HEK293 (cell line): ENCODE data around the gene USP2.

Experiments used
- CTCF ChIA-PET: fragments of 350-600 bp; formaldehyde crosslinking; extraction: SDS; loops from one replicate; lab custom pipeline; 2021; ENCODE audit warnings: antibody characterized with exemption; lab: Yijun Ruan, JAX
- POLR2A ChIA-PET: fragments of 300-600 bp; formaldehyde crosslinking; extraction: SDS; loops from one replicate; lab custom pipeline; 2020; ENCODE audit warnings: antibody characterized with exemption, inconsistent platforms; lab: Yijun Ruan, JAX
- H3K27ac ChIP-seq: fragments of 200-500 bp; sonication (Bioruptor generic); 2 replicates; pipeline ENCODE4 v1.5.1; 2014; ENCODE audit warnings: low read depth, low read length, control low read depth, inconsistent platforms; ENCODE audit errors: extremely low read depth
- H3K36me3 ChIP-seq, 2 experiments: fragments of 200-500 bp in 1 of 2; sonication (Bioruptor generic) in 1 of 2; 1 replicate in 1 of 2; 2 replicates in 1 of 2; pipeline ENCODE4 v1.5.1; 2014 to 2017; ENCODE audit warnings: inconsistent platforms in 2 of 2, low read length in 2 of 2; ENCODE audit not compliant: control insufficient read depth in 2 of 2, insufficient read depth in 1 of 2
- H3K4me1 ChIP-seq: fragments of 200-500 bp; sonication (Bioruptor generic); 2 replicates; pipeline ENCODE4 v1.5.1; 2014; ENCODE audit warnings: mild to moderate bottlenecking, low read length, inconsistent platforms; ENCODE audit not compliant: control insufficient read depth, insufficient read depth
- H3K4me3 ChIP-seq: 2 replicates; pipeline ENCODE4 v1.5.1; 2011; ENCODE audit warnings: low read depth, mild to moderate bottlenecking, control low read depth, low read length, moderate library complexity
- H3K9me3 ChIP-seq: fragments of 200-500 bp; sonication (Bioruptor generic); 2 replicates; pipeline ENCODE4 v1.5.1; 2014; ENCODE audit warnings: low read depth, low read length, inconsistent platforms; ENCODE audit not compliant: control insufficient read depth, insufficient read depth
- BCL11A ChIP-seq: fragments of 450-650 bp; formaldehyde crosslinking; IDR thresholded peaks from 2 replicates; pipeline ENCODE4 v1.5.1; 2016; ENCODE audit warnings: low read depth, missing biosample characterization, missing genetic modification characterization
- GFI1B ChIP-seq: fragments of 450-650 bp; formaldehyde crosslinking; IDR thresholded peaks from 2 replicates; pipeline ENCODE4 v1.5.1; 2016; ENCODE audit warnings: missing biosample characterization, missing genetic modification characterization
- PBX3 ChIP-seq: sonication (generic); formaldehyde crosslinking; IDR thresholded peaks from 2 replicates; pipeline ENCODE4 v1.8.1; 2022; ENCODE audit warnings: mild to moderate bottlenecking, moderate library complexity, missing genetic modification reagents
- SALL2 ChIP-seq: fragments of 450-650 bp; formaldehyde crosslinking; IDR thresholded peaks from 2 replicates; pipeline ENCODE4 v1.5.0; 2017; ENCODE audit warnings: missing biosample characterization, mild to moderate bottlenecking, missing genetic modification characterization, borderline replicate concordance
- TCF7L2 ChIP-seq: IDR thresholded peaks from 2 replicates; pipeline ENCODE4 v1.6.1; 2011; ENCODE audit warnings: low read depth, mild to moderate bottlenecking, inconsistent platforms, low read length, moderate library complexity, borderline replicate concordance
- WT1 ChIP-seq: fragments of 450-650 bp; formaldehyde crosslinking; IDR thresholded peaks from 2 replicates; pipeline ENCODE4 v1.5.1; 2016; ENCODE audit warnings: missing biosample characterization, missing genetic modification characterization
- ZBTB17 ChIP-seq: fragments of 450-650 bp; formaldehyde crosslinking; IDR thresholded peaks from 2 replicates; pipeline ENCODE4 v1.5.1; 2016; ENCODE audit warnings: missing biosample characterization, missing genetic modification characterization
- ZBTB26 ChIP-seq: fragments of 450-650 bp; formaldehyde crosslinking; optimal IDR thresholded peaks from 2 replicates; pipeline ENCODE3; 2016; ENCODE audit warnings: missing biosample characterization, mild to moderate bottlenecking, missing genetic modification characterization
- ZBTB44 ChIP-seq: fragments of 450-650 bp; IDR thresholded peaks from 2 replicates; pipeline ENCODE4 v1.5.1; 2018; ENCODE audit warnings: missing biosample characterization, mild to moderate bottlenecking, missing genetic modification characterization
- ZEB2 ChIP-seq: fragments of 450-650 bp; formaldehyde crosslinking; IDR thresholded peaks from 2 replicates; pipeline ENCODE4 v1.5.1; 2016; ENCODE audit warnings: missing biosample characterization, missing genetic modification characterization
- ZFP37 ChIP-seq: fragments of 450-650 bp; formaldehyde crosslinking; IDR thresholded peaks from 2 replicates; pipeline ENCODE4 v1.5.1; 2016; ENCODE audit warnings: missing biosample characterization, missing genetic modification characterization
- ZNF10 ChIP-seq: fragments of 450-650 bp; formaldehyde crosslinking; IDR thresholded peaks from 2 replicates; pipeline ENCODE4 v1.5.1; 2017; ENCODE audit warnings: missing biosample characterization, missing genetic modification characterization
- ZNF112 ChIP-seq: fragments of 450-650 bp; formaldehyde crosslinking; IDR thresholded peaks from 2 replicates; pipeline ENCODE4 v1.5.0; 2017; ENCODE audit warnings: missing biosample characterization, missing genetic modification characterization
- ZNF155 ChIP-seq: fragments of 450-650 bp; formaldehyde crosslinking; IDR thresholded peaks from 2 replicates; pipeline ENCODE4 v1.5.1; 2016; ENCODE audit warnings: missing biosample characterization, missing genetic modification characterization
- ZNF202 ChIP-seq: fragments of 450-650 bp; formaldehyde crosslinking; IDR thresholded peaks from 2 replicates; pipeline ENCODE4 v1.5.1; 2016; ENCODE audit warnings: missing biosample characterization, missing genetic modification characterization, borderline replicate concordance
- ZNF274 ChIP-seq, 2 experiments: fragments of 200-500 bp in 1 of 2; fragments of 450-650 bp in 1 of 2; sonication (Bioruptor generic) in 1 of 2; formaldehyde crosslinking in 1 of 2; IDR thresholded peaks; 2 replicates each; pipeline versions ENCODE4 v1.5.1 to v1.6.1; 2014 to 2016; ENCODE audit warnings: borderline replicate concordance in 1 of 2, inconsistent platforms in 1 of 2, low read length in 1 of 2, missing biosample characterization in 1 of 2, missing genetic modification characterization in 1 of 2
- ZNF311 ChIP-seq: fragments of 450-650 bp; formaldehyde crosslinking; IDR thresholded peaks from 2 replicates; pipeline ENCODE4 v1.5.1; 2017; ENCODE audit warnings: missing biosample characterization, missing genetic modification characterization, borderline replicate concordance
- ZNF37A ChIP-seq: fragments of 450-650 bp; IDR thresholded peaks from 2 replicates; pipeline ENCODE4 v1.5.1; 2018; ENCODE audit warnings: missing biosample characterization, missing genetic modification characterization
- ZNF449 ChIP-seq: fragments of 450-650 bp; formaldehyde crosslinking; IDR thresholded peaks from 2 replicates; pipeline ENCODE4 v1.5.1; 2017; ENCODE audit warnings: missing biosample characterization, mild to moderate bottlenecking, missing genetic modification characterization, moderate library complexity
- ZNF521 ChIP-seq: fragments of 450-650 bp; formaldehyde crosslinking; IDR thresholded peaks from 2 replicates; pipeline ENCODE4 v1.5.1; 2017; ENCODE audit warnings: missing biosample characterization, mild to moderate bottlenecking, missing genetic modification characterization
- ZNF623 ChIP-seq: fragments of 450-650 bp; formaldehyde crosslinking; IDR thresholded peaks from 2 replicates; pipeline ENCODE4 v1.5.1; 2016; ENCODE audit warnings: missing biosample characterization, missing genetic modification characterization
- ZNF658 ChIP-seq: fragments of 450-650 bp; formaldehyde crosslinking; IDR thresholded peaks from 2 replicates; pipeline ENCODE4; 2016; ENCODE audit warnings: missing biosample characterization, missing genetic modification characterization
- ZNF664 ChIP-seq: fragments of 450-650 bp; formaldehyde crosslinking; IDR thresholded peaks from 2 replicates; pipeline ENCODE4 v1.5.1; 2016; ENCODE audit warnings: missing biosample characterization, missing genetic modification characterization
- ZNF707 ChIP-seq: fragments of 450-650 bp; formaldehyde crosslinking; IDR thresholded peaks from 2 replicates; pipeline ENCODE4 v1.5.1; 2016; ENCODE audit warnings: missing biosample characterization, missing genetic modification characterization
- ZNF792 ChIP-seq: fragments of 450-650 bp; formaldehyde crosslinking; IDR thresholded peaks from 2 replicates; pipeline ENCODE4 v1.5.1; 2016; ENCODE audit warnings: missing biosample characterization, missing genetic modification characterization

The USP2 gene

GRCh38 chr11:119419246-119419645, 37.8 kb upstream of the USP2 start (continued):
- TF ChIP-seq ZNF449 (tag by site-specific recombination) (no peak), BCL11A (no peak), ZNF664 (tag by site-specific recombination) (no peak), ZNF311 (tag by site-specific recombination) (no peak), ZNF274 (IDR thresholded peaks at IDR 0.05; ENCODE audit: low read length) (no peak), ZNF274 (tag by site-specific recombination; IDR thresholded peaks at IDR 0.05; ENCODE audit: borderline replicate concordance) (no peak)

GRCh38 chr11:119418759-119419158, 37.3 kb upstream of the USP2 start:
- Histone ChIP-seq H3K36me3 (no peaks in the 10 kb centered on the region), H3K27ac (no peak overlapping the region), H3K9me3 (no peaks in the 10 kb centered on the region), H3K4me3 (no peak overlapping the region), H3K4me1 (no peaks in the 10 kb centered on the region)
- TF ChIP-seq TCF7L2 (no peak), ZNF792 (tag by site-specific recombination) (no peak), ZBTB26 (no peak), WT1 (no peak), PBX3 (CRISPR knock-in tag) (no peak), ZNF521 (no peak), ZBTB44 (tag by site-specific recombination) (no peak), SALL2 (tag by site-specific recombination) (no peak), ZNF155 (no peak), ZEB2 (tag by site-specific recombination) (no peak), ZNF658 (tag by site-specific recombination) (no peak), ZNF112 (no peak), ZNF37A (no peak), ZNF623 (no peak), ZBTB17 (tag by site-specific recombination) (no peak), ZNF707 (tag by site-specific recombination) (no peak), ZFP37 (tag by site-specific recombination) (no peak), ZNF202 (no peak), ZNF10 (tag by site-specific recombination) (no peak), GFI1B (no peak)
- POLR2A ChIA-PET, result interaction anchor here (0.5 kb wide), 1 partner anchor 1366 kb away, joined by 3 read pairs; no protein-coding TSS in a partner anchor
- CTCF ChIA-PET, result no interaction called here
